Stimulated activated naive CD4-positive, alpha-beta T cell treated with Interleukin-2 at 50 U/mL for 16 hours (primary cell): ENCODE results near the gene AICDA.
"Not testable (repeated sequence)": the region's sequence is repeated elsewhere in the genome, so short reads cannot be mapped to it uniquely, and the experiment has no call there.

Experiments
- DNase-seq: peaks from one replicate; lab custom pipeline; 2025; lab: John Stamatoyannopoulos, UW

Gene AICDA

DNA sequence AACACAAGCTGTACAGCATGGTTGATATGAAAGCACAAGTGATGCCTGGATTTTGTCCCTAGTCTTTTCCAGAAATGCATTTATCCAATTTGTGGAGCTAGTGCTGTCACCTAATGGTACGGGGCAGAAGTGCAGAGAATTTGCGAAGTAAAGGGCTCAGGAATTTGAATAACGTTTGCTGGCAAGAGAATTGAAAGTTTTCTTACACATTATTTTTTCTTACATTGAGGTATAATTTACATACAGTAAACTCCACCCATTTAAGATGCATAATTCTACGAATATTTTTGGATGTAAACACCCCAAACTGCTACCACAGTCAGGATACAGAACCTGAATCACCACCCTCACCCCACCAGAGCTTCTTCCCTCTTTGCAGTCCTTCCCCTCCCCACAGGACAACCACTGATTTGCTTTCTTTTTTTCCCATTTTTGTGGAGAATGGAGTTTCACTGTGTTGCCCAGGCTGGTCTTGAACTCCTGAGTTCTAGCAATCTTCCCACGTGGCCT, 3.5 kb downstream of the AICDA start:
- DNase-seq: no peak

DNA sequence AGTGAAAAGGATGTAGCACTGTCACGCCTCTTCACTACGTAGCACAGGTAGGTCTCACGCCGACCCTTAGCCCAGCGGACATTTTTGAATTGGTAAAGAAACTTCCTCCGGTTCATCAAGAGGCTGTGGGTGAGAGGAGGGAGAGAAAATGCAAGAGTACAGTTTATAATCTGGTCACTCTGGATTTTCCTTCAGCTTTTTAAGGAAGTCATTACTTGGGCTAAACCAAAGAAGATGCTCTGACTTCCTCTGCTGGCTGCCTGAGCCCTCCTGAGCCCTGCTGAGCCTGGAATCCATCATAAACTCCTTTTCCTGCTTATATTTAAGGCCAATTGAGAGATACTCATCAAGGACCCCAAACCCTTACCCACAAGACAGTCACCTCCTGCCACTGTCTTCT, 5.8 kb downstream of the AICDA start:
- no peak for DNase-seq

DNA sequence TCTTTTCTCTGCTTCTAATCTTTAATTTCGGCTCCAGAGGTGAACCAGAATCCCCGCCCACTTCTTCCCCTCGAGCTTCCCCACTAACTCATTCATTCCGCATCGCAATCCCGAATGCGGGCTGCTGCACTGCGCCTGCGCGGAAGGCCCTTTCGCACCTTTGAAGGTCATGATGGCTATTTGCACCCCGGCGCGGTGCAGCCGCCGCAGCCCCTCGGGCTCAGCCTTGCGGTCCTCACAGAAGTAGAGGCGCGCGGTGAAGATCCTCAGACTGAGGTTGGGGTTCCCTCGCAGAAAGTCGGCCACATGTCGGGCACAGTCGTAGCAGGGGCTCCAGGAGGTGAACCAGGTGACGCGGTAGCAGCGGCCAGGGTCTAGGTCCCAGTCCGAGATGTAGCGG, 7.6 kb downstream of the AICDA start:
- no peak for DNase-seq

DNA sequence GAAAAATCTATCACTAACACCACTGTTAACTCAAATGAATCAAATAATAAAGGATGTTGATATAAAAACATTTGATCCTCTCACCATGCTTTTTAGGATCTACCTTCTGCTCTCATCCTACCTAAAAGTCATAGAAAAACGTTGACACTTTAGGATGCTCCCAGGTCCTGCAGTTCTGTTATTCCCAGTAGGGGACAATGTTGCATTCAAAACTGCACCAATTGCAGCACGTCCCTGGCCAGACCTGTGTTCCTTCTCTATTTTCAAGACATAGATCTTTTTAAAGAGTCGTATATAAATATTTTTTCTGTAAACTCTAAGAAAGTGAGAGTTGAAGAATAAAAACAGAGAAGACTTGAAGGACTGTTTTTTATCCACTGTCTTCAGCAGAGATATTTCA, 8.8 kb downstream of the AICDA start:
- no peak for DNase-seq

DNA sequence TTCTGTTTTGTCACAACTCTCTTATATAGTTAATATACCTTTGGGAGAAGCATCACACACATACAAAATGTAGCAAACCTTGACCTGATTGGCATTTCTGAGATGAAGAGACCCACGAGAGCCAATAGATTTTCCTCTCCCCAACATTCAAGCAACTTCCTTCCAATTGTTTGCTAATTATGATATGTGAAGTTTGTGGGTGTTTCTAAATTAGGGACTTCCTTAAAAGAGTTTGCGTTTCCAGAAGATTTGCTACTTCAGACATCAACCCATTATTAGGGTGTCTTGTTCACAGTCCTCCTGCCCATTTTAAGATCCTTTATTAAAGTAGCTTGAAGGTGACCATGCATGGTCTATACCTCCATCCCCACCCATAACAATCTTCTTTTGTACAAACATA, 9.4 kb downstream of the AICDA start:
- DNase-seq: no peak

DNA sequence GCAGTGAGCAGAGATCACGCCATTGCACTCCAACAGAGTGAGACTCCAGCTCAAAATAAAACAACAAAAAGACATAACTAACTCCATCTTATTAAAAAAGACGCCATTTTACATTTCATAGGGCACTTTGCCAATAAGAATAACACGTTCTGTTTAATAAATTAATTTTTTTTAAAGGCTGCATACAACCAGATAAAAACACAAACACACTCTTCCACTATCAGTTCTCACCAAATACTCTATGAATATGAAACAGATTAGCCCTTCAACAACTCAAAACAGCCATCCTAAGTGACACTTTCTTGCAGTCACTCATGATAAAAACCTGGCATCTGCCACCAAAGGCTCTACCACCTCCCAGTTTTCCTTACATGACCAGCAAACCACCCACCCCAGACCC, 16.1 kb downstream of the AICDA start:
- no peak for DNase-seq

DNA sequence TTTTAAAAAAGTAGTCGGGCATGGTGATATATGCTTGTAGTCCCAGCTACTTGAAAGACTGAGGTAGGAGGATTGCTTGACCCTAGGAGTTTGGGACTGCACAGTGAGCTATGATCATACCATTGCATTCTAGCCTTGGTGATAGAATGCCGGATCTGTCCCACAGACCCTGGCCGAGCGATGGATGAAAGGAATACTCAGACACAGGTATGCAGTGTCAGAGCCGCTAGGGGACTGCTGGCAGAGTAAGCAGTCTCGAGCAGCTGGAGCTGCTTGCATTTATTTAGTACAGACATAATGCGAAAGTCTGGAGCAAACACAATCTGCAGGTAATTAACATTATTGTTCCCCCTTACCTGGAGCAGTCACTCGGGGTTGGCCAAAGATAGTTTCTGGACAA, 18.6 kb downstream of the AICDA start:
- DNase-seq: no peak

DNA sequence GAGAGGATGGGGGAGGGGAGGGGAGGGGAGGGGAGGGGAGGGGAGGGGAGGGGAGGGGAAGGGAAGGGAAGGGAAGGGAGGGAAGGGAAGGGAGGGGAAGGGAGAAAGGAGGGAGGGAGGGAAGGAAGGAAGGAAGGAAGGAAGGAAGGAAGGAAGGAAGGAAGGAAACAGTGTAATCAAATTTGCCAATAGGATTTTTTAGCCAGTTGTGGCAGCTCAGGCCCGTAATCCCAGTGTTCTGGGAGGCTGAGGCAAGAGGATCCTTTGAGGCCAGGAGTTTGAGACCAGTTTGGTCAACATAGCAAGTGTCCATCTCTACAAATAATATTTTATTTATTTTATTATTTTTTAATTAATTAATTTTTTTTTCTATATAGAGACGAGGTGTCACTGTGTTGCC, 19.4 kb downstream of the AICDA start:
- no peak for DNase-seq

DNA sequence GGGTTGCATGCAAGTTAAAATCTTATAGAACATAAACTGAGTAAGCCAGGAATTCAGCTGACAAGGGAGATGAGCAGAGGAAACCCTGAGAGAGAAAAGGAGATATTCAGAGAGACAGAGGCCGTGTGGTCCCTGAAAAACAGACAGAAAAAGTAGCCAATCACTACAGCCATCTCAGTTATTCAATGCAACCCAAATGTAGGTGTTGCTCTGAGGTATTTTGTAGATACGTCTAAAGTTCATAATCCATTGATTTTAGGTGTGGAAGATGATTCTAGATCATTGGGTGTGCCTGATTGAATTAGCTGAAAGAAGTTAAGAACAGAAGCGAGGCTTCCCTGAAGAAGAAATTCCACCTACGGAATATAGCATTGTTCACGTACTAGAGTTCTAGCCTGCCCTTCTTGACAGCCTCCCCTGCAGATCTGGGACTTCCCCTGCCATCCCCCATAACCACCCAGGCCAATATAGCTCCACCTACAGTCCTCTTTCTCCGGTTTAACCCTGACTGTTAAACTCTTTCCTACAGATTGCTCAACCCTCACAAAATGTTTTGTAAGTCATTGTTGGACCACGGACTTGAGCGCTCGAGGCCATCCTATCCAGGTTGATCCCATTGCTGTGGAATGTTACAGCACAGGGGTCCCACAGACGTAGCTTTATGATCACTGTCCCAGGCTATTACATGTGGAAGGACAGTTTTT, 21.7 kb downstream of the AICDA start:
- no peak for DNase-seq

DNA sequence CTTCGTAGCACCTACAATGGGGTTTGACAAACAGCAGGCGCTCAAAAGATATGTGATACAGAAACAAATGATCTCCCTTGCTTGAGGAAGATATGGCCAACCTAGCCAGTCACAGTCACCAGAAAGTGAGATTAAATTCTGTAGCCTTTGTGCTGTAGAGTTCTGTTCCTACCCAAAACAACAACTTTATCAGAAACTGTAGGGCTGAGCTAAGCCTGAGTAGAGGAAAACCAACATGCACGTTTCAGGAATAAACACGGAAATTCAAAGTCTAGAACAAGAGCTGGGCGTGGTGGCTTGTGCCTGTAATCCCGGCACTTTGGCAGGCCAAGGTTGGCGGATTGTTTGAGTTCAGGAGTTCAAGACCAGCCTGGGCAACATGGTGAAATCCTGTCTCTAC, 23.0 kb downstream of the AICDA start:
- DNase-seq: no peak

DNA sequence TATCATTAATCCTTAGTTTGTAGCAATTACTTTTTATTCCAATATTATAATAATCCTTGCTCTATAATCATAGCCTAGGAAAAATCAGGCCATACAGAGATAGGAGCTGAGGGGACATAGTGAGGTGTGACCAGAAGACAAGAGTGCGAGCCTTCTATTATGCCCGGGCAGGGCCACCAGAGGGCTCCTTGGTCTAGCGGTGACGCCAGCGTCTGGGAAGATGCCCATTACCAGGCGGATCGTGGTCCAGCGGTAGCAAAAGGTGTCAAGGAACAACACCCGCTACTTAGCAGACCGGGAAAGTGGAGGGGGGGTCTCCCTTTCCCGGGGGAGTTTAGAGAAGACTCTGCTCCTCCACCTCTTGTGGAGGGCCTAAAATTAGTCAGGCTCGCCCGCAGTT, 28.2 kb downstream of the AICDA start:
- not testable (repeated sequence) for DNase-seq

DNA sequence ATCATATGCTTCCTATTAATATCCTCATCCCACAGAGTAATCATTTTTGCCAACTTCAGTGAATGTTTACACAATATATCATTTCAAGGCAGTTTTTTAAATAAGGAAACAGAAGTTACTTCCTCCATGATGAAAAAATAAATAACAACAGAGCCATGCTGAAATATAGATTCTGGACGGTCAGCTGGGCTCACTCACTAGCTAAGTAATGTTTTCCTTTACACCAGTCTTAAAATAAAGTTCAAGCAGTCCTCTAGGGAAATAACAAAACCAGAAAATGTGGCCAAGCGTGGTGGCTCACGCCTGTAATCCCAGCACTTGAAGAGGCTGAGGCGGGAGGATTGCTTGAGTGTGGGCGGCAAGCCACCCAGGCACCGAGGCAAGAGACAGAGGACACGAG, 28.7 kb downstream of the AICDA start:
- DNase-seq: no peak

DNA sequence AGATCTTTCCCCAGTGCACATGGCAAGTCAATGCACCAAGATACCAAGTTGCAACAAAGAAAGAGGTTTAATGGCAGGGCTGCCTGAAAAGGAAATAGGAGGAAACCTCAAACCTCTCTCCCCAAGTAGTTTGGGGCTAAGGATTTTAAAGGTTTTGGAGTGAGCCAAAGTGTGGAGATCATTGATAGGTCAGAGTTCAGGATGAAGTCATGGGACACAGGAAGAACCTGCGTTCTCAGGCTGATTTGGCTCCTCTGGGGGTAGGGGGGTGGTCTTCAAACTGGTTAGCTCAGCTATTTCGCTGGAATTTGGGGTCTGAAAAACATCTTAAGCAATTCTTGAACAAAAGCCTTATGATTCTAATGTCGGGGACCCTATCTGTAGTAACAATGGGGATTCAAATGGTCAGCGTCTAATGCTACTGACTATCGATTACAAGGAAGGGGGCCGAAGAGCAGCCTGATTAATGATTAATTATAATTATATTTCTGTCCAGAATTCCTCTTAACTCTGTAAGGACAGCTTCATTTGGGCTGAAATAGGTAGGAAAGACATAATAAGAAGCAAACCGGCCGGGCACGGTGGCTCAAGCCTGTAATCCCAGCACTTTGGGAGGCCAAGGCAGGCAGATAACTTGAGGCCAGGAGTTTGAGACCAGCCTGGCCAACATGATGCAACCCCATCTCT, 31.4 kb downstream of the AICDA start:
- DNase-seq: no peak

DNA sequence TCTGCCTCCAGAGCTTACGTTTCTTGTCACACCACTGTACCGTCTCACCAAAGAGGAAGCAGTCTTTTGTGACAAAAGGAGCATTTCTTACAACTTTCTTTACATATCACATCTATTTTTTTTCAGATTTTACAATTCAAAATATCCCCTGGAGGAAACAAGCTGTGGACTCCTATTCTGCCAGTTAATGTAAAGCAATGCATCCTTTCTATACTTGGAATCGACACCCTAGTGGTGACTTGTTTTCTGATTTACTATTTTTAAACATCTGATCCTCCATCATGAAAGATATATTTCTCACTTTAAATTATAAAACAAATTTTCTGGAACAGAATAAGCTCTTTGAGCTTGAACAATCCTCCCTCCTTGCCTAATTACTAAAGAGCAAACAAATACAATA, 34.8 kb downstream of the AICDA start:
- no peak for DNase-seq

DNA sequence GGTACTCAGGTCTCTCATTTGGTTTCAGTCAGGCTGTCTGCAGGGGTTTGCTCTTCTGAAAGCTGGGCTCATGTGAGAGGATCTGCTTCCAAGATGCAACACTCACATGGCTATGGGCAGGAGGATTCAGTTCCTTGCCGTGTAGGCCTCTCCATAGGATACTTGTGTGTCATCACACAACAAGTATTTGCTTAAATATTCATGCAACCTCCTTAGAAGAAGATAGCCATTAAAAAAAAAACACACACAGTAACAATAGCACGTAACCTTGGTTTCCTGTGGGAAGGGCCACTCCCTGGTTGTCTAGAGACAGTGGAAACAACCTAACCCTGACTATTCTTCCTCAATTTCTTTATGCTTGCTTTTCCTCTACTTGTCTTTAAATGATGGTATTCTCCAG, 40.2 kb downstream of the AICDA start:
- DNase-seq: no peak

DNA sequence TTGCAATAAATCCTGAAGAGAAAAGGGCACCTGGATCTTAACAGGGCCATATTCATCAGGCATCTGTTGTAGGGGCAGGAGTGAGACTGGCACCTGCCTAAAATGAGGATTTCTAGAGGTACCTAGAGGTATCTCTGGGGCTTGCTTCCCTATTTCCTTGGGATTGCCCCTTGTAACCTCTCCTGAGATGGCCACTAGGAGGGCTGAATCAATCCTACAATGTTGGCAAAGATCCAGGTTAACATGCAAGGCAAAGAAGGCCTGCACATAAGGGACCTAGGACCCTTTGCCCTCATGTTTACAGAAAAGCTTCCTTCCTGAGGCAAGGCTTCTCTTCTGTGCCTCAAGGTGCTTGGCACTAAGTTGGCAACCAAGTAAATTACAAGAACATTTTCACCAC, 46.1 kb downstream of the AICDA start:
- DNase-seq: no peak

DNA sequence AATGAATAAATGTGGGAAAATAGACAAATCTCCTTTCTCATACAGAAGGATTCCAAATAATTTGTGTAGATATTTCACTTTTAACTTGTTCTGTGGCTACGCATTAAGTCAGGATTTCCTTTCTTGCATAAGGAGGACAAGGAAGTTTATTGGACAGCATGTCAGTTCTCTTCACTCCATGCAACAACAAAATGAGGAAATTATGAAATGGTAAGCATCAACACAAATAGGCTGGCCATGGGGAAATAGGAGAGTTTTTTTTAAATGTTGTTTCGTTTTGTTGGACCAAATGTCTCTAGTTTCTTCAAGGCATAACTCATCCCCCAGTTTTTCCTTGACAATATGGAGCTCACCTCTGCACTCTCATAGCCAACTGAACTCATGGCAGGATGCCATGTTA, 46.6 kb downstream of the AICDA start:
- not testable (repeated sequence) for DNase-seq

DNA sequence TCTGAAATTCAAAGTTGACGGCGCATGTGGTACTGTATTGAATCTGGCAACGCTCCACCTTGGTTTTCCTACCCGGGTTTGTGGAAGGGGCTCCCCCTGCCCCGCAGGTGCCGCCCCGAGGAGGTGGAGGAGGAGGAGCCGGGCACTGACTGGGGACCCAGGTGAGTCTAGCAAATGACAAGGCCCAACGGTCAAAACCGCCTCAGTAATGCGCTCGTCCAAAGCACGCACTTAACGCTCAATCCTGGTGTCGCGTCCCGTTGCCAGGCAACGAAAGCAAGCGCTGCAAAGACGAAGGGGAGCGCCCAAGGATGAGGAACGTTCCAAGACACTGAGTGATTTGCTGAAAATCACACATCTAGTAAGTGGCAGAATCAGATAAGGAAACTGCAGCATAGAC, 48.0 kb downstream of the AICDA start:
- no peak for DNase-seq

DNA sequence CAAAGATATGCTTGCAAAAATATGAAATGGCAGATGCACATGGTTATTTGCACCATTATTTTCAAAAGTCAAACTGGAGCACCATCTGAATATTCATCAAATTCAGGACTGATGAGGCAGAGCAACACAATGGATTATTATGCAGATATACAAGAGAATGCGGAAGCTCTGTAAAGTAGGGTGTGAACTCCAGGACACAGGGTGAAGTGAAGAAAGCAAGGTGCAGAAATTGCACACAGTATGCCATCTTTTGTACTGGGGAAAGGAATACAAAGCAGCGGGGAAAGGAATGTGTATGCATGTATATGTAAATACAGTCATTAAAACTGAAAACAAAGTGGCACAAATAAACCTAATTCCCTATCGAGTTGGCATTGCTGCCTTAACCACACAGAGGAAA, 49.3 kb downstream of the AICDA start:
- DNase-seq: no peak

DNA sequence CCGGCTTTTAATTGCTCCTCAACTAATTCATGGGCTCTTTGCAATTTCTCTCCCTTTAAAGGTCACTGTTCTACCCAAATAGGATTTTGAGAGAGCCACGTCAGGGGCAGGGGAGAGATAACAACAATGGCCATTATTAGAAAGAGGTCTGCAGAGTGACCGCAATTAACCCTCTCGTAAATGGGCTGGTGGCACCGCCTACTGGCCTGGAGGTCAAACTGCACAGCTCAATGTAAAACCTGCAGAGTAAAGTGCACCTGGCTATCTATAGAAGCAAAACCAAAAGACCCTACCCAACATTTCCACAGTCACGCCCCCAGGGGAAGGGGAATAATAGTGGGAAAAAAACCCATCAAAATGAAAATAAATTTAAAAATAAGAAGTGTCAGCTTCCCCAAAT, 50.3 kb downstream of the AICDA start:
- DNase-seq: no peak

DNA sequence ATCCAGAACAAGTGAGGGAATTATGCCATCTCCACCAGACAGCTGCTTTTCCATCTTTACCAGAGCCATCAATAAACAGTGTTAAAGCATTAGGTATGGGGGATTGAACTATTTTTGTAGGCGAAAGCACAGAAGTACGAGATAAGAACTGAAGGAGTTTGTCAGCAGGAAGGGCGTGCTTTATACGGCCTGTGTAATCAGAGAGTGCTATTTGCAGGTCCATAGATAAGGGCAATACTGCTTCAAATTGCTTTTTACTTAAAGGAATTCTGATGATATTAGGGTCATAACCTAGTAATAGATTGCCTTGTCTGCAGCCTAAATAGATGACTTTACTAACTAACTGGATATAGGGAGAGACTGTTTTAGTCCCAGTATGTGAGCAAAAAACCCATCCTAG, 51.6 kb downstream of the AICDA start:
- DNase-seq: no peak

DNA sequence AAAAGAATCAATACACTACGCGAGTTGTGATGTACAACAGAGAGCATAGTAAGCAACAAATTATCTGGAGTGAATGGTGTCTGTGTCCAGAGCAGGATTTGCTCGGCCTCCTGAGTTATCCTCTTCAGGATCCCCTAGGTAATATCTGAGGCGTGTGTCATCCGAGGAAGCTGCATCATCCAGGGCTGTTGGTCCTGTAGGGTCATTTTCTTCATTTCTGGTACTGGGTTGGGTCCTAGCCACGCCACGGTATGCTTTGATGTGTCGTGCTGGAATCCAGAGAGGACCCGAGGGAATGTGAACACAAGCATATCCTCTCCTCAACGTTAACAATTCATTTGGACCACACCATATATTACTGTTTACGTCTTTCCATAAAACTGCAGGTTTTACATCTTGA, 53.0 kb downstream of the AICDA start:
- no peak for DNase-seq

DNA sequence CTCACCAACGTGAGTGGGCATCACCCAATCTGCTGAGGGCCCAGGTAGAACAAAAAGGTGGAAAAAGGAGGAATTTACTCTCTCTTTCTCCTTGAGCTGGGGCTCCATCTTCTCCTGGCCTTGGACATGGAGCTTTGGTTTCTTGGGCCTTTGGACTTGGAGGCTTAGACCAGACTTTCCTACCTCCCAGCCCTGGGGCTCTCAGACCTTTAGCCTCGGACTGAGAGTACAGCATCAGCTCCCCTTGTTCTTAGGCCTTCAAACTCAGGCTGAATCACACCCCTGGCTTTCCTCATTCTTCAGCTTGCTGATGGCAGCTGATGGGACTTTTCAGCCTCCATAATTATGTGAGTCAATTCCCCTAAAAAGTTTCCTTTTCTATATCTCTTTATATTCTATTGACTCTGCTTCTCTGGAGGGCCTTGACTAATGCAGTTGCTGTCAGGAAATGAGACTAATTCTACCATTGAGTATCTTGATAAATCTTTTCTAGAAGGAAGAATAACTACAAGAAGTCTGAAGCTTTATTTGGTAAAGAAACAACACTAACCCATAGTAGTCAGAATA, 56.0 kb downstream of the AICDA start:
- DNase-seq: no peak
